ENCODE data around the gene COQ9.
A peak's percentile ranks its signal among the peaks of the same experiment; 100 is the strongest.
"Not testable (repeated sequence)": the region's sequence is repeated elsewhere in the genome, so short reads cannot be mapped to it uniquely, and the experiment has no call there.

The COQ9 gene

DNA sequence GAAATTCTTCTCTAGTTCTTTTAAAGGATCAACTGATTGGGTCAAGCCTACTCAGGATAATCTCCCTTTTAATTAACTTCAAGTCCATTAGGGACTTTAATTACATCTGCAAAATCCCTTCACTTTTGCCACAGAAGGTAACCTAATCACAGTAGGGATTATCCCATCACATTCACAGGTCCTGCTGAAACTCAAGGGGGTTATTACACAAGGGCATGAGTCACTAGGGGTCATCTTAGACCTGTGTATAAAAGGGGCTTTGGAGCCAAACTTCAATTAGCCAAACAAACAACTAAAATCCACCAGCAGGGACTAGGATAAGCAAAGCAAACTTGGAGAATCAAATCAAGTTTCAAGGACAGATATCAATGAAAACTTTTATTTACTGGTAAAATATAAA is 19.5 kb upstream of the COQ9 start:
- no peak overlapping the region for H3K4me3 ChIP-seq (ENCODE audit: low read depth, low read length)
- H3K27ac ChIP-seq, result peak overlapping the region; percentile 74
- H3K27me3 ChIP-seq (ENCODE audit: insufficient read depth, low read depth, severe bottlenecking), result no peaks in the 10 kb centered on the region
- peak; percentile 50 for DNase-seq
- no peak for TF ChIP-seq CTCF (IDR thresholded peaks at IDR 0.05; ENCODE audit: low read depth, low read length)
- H3K9me3 ChIP-seq (ENCODE audit: severe bottlenecking), result no peaks in the 10 kb centered on the region
- peaks cover 31% of the 10 kb centered on the region for H3K36me3 ChIP-seq

DNA sequence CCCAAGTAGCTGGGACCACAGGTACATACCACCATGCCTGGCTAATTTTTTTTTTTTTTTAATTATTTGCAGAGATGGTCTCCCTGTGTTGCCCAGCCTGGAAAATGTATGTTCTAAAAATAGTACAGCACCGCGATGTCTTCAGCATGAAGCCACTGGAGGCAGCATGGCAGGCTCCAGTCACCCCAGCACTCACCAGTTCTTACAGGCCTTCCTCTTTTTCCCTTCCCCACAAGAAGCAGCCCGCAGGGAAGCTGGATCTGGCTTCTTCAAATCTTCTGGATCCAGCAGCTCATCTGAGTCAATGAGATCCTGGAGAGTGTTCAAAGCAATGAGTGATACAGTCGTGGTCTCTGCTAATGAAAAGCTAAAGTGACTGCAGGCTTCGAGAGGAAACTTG is 16.3 kb upstream of the COQ9 start:
- Histone ChIP-seq H3K27ac (no peak overlapping the region), H3K36me3 (peaks cover 63% of the 10 kb centered on the region), H3K9me3 (ENCODE audit: severe bottlenecking) (no peaks in the 10 kb centered on the region), H3K4me3 (ENCODE audit: low read depth, low read length) (no peak overlapping the region), H3K27me3 (ENCODE audit: insufficient read depth, low read depth, severe bottlenecking) (no peaks in the 10 kb centered on the region)
- TF ChIP-seq CTCF (IDR thresholded peaks at IDR 0.05; ENCODE audit: low read depth, low read length), result no peak
- DNase-seq, result no peak

DNA sequence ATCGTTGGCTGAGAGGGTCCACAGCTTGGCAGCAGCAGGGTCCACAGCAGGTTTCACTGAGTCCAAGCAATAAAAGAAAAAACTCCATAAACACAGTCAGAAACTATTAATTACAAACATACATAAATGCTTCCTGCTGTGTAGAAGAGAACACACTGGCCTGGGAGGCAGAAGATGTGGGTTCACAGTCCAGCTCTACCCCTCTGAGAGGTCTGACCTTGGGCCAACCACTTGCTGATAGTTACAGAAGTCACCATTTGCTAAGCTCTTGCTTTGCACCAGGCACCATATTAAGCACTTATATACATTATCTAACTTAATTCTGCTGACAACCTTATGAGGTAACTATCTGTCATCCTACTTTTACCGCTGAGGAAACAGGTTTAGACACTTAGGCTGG is 14.8 kb upstream of the COQ9 start:
- no peak for DNase-seq
- H3K4me3 ChIP-seq (ENCODE audit: low read depth, low read length), result no peak overlapping the region
- H3K9me3 ChIP-seq (ENCODE audit: severe bottlenecking), result no peaks in the 10 kb centered on the region
- no peak overlapping the region for H3K27ac ChIP-seq
- peaks cover 63% of the 10 kb centered on the region for H3K36me3 ChIP-seq
- H3K27me3 ChIP-seq (ENCODE audit: insufficient read depth, low read depth, severe bottlenecking), result no peaks in the 10 kb centered on the region
- TF ChIP-seq CTCF (IDR thresholded peaks at IDR 0.05; ENCODE audit: low read depth, low read length), result no peak

DNA sequence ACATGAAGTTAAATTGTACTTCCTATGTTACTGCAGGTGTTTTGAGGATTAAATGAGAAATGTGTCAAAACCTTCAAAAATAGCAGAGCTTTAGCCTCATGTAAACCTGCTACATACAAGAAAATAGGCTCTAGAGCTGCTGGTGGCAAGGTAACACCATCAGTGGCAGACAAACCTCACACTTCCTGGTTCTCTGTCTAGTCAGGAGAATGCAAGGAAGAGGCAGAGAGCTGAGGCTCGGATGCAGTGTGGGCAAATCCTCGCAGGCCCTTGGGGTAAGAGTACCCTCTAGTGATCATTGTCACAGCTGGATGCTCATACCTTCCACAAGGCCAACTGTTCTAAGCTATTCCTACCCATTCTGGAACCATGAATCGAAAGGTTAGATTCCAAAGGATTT is 14.3 kb upstream of the COQ9 start:
- no peaks in the 10 kb centered on the region for H3K27me3 ChIP-seq (ENCODE audit: insufficient read depth, low read depth, severe bottlenecking)
- no peaks in the 10 kb centered on the region for H3K9me3 ChIP-seq (ENCODE audit: severe bottlenecking)
- no peak for DNase-seq
- peaks cover 63% of the 10 kb centered on the region for H3K36me3 ChIP-seq
- H3K27ac ChIP-seq, result no peak overlapping the region
- no peak overlapping the region for H3K4me3 ChIP-seq (ENCODE audit: low read depth, low read length)
- no peak for TF ChIP-seq CTCF (IDR thresholded peaks at IDR 0.05; ENCODE audit: low read depth, low read length)

GRCh38 chr16:57434003-57434402 is 13.3 kb upstream of the COQ9 start:
- Histone ChIP-seq H3K9me3 (ENCODE audit: severe bottlenecking) (no peaks in the 10 kb centered on the region), H3K4me3 (ENCODE audit: low read depth, low read length) (no peak overlapping the region), H3K27me3 (ENCODE audit: insufficient read depth, low read depth, severe bottlenecking) (no peaks in the 10 kb centered on the region), H3K36me3 (peaks cover 68% of the 10 kb centered on the region), H3K27ac (no peak overlapping the region)
- DNase-seq, result no peak
- TF ChIP-seq CTCF (IDR thresholded peaks at IDR 0.05; ENCODE audit: low read depth, low read length), result no peak

GRCh38 chr16:57435838-57436237 is 11.4 kb upstream of the COQ9 start:
- H3K36me3 ChIP-seq, result peaks cover 65% of the 10 kb centered on the region

DNA sequence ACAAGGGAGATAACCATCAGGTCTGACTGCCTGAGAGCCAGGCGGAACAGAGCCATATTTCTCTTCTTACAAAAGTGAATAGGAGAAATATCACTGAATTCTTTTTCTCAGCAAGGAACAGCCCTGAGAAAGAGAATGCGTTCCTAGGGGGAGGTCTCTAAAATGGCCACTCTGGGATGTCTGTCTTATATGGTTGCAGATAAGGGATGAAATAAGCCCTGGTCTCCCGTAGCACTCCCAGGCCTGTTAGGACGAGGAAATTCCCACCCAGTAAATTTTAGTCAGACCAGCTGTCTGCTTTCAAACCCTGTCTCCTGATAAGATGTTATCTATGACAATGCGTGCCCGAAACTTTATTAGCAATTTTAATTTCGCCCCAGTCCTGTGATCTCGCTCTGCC is 7.3 kb upstream of the COQ9 start:
- not testable (repeated sequence) for H3K27me3 ChIP-seq (ENCODE audit: insufficient read depth, low read depth, severe bottlenecking); H3K27ac ChIP-seq; H3K4me3 ChIP-seq (ENCODE audit: low read depth, low read length); DNase-seq; H3K9me3 ChIP-seq (ENCODE audit: severe bottlenecking)
- H3K36me3 ChIP-seq, result peaks cover 30% of the 10 kb centered on the region

More at GRCh38 chr16:57435838-57436237, 11.4 kb upstream of the COQ9 start:
- Histone ChIP-seq H3K4me3 (ENCODE audit: low read depth, low read length) (no peak overlapping the region), H3K27ac (no peak overlapping the region), H3K9me3 (ENCODE audit: severe bottlenecking) (peaks cover 3% of the 10 kb centered on the region), H3K27me3 (ENCODE audit: insufficient read depth, low read depth, severe bottlenecking) (no peaks in the 10 kb centered on the region)
- no peak for TF ChIP-seq CTCF (IDR thresholded peaks at IDR 0.05; ENCODE audit: low read depth, low read length)
- no peak for DNase-seq

- DNase-seq; H3K4me3 ChIP-seq (ENCODE audit: low read depth, low read length); H3K9me3 ChIP-seq (ENCODE audit: severe bottlenecking); H3K27me3 ChIP-seq (ENCODE audit: insufficient read depth, low read depth, severe bottlenecking); H3K27ac ChIP-seq: not testable (repeated sequence)
- H3K36me3 ChIP-seq, result peaks cover 24% of the 10 kb centered on the region
These were observed 6.7 kb upstream of the COQ9 start for GRCh38 chr16:57440551-57440950.

All from WERI-Rb-1 (cell line).